HG03025 (cell line): ENCODE measurements around the gene OR10H4.
"Not testable (repeated sequence)": the region's sequence is repeated elsewhere in the genome, so short reads cannot be mapped to it uniquely, and the experiment has no call there.

Source experiments
- ATAC-seq: cut with Tn5 transposase; IDR thresholded peaks from one replicate; pipeline ENCODE4 v1.9.1; 2021; ENCODE audit warnings: mild to moderate bottlenecking, moderate library complexity; ENCODE audit not compliant: unreplicated experiment, low FRiP score

OR10H4 gene

GRCh38 chr19:15936950-15937349 is 11.9 kb upstream of the OR10H4 start:
- no peak for ATAC-seq

DNA sequence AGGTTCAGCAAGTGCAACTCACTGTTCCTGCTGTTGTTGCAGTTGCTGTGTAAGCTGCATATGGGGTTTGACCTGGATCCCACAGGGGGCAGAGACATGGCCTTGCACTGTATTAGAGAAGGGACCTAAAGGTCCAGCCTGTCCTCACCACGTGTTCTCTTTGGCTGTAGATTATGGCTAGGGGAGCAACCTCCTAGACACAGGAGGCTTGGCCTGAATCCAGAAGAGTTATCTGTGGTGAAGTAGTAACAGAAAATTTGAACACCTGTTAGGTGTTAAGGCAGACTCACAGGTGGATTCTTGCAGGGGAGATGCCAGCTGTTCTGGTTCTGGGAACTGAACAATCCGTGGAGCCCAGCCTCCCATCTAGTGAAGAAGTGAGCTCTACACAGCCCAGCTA is 11.0 kb upstream of the OR10H4 start:
- ATAC-seq: no peak

DNA sequence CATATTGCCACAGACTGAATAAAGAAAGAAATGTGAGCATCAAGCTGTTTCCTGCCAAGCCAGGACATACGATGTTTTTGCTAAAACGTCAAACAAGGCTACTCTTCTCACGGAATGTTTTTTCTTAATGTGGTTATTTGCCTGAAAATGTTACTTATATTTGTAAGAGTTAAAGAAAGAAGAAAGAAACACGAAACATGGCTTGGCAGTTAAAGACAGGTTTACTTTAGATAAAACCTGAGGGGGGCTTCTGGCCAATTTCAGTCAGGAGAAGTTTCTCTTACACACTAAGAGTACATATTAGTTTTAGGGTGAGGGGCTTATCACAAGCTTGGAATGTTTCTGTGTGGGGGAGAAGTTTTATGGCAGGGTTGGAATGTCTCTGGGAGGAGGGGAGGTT is 4.4 kb upstream of the OR10H4 start:
- ATAC-seq: no peak

DNA sequence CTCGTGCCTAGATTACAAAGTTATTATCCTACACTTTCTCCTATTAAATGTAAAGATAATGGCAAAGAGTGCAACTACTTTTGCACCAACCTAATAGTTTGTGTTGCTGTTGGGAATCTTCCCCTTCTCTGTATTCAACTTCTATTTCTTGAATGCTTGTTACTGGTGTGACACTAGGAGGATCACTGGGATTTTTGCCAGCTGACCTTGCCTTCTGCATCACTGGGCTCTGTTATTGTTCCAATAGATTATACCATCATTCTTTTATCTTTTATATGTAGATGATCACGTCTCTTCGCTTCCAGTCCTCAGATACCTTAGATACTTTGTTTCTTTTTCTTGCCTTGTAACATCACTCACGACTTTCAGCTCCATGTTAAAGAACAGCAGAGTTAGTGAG is 3.5 kb upstream of the OR10H4 start:
- no peak for ATAC-seq

DNA sequence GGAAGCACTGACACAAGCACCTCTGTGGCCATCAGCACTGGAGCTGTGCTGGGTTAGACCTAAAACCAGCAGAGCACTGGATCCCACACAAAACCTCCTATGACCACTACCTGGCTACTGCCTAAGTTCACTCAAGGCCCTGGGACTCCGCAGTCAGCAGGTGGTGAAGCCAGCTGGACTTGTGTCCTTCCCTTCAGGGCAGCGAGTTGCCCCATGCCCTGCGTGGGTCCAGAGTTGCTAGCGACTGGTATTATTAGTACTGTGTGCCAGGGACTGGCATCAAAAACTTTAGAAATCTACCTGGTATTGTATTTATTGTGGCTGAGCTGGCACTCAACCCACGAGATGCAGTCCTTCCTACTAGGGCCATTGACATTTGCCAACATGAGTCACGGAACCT is 6.0 kb downstream of the OR10H4 start:
- ATAC-seq: no peak

GRCh38 chr19:15962319-15962718 is 13.5 kb downstream of the OR10H4 start:
- ATAC-seq: no peak

DNA sequence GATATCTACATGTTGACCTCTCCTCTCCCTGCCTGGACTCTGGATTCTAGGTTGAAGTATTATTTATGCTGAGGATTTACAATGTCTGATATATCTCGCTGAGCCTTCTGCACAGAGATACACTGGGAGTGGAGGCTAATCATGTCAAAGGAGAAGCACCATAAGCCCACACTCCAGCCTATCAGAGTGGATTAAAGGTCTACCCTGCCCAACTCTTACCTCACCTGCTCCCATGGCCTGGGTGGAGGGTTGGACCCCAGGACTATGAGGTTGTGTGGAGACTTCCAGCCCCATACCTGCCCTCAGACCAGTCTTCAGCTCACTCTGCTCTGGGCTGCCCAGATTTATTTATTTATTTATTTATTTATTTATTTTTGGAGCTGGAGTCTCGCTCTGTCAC is 15.4 kb downstream of the OR10H4 start:
- ATAC-seq: no peak

DNA sequence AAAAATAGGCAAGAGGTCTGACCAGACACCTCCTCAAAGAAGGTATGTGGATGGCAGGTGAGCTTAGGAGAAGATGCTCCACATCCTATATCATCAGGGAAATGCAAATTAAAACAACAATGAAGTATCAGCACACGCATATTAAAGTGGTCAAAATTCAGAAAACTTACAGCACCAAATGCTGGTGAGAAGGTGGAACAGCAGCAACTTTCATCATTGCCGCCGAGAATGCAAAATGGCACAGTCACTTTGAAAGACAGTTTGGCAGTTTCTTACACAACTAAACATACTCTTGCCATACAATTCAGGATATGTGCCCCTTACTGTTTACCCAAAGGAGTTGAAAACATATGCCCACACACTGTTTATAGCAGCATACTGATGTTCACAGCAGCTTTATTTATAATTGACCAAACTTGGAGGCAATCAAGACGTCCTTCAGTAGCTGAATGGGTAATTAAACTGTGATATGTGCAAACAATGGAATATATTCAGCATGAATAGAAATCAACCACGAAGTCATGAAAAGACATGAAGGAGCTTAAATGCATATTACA is 22.5 kb downstream of the OR10H4 start:
- no peak for ATAC-seq

GRCh38 chr19:15972043-15972442 is 23.2 kb downstream of the OR10H4 start:
- not testable (repeated sequence) for ATAC-seq

DNA sequence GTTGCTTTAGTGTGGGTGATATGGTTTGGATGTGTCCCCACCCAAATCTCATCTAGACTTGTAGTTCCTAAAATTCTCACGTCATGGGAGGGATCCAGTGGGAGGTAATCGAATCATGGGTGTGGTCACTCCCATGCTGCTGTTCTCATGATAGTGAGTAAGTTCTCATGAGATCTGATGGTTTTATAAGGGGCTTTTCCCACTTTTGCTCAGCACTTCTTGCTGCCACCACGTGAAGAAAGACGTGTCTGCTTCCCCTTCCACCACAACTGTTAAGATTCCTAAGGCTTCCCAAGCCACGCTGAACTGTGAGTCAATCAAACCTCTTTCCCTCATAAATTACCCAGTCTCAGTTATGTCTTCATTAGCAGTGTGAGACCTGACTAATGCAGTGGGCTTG is 26.0 kb downstream of the OR10H4 start:
- ATAC-seq: no peak

- no peak for ATAC-seq
These were observed 28.3 kb downstream of the OR10H4 start for GRCh38 chr19:15976836-15977689.

DNA sequence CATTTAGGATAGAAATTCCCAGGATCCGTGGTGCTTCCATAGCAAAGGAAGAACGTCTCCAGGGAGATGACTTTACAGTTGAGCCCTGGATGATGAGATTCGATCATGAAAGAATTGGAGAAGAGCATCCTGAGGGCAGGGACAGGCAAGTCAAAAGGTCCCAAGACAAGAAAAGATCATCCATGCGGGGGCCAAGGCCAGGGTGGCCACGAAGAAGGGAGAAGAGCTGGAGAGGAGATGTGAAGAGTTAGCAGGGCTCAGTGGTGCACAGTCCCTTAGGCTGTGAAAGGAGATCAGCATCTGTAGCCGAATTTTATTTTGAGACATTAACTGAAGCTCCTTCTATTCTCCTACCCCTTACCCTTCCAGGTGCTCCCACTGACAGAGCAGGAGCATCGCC is 28.9 kb downstream of the OR10H4 start:
- no peak for ATAC-seq

DNA sequence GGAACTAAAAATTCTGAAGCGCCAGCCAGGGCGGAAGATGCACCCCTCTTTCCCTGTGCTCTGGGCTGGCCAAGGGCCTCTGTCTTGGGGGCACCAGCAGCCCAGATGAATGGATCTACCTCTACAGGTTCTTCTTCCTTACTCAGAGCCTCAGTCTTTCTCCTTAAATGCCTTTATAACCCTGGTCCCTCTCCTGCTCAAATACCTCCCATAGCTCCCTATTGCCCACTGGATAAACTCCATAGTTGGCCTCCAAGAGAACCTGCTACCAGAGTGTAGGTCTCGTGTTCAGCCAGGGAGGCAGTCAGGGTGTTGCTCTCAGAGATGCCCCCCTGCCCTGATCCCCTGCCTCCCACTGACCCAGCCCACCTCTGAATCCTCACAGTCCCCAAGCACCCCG is 30.5 kb downstream of the OR10H4 start:
- no peak for ATAC-seq

DNA sequence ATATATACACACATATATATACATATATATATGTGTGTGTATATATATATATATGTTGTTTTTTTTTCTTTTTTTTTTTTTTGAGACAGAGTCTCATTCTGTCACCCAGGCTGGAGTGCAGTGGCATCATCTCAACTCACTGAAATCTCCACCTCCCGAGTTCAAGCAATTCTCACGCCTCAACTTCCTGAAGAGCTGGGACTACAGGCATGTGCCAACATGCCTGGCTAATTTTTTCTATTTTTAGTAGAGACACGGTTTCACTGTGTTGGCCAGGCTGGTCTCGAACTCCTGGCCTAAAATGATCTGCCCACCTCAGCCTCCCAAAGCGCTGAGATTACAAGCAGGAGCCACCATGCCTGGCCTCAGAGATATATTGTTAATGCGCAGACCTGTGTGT is 37.0 kb downstream of the OR10H4 start:
- ATAC-seq: not testable (repeated sequence)

DNA sequence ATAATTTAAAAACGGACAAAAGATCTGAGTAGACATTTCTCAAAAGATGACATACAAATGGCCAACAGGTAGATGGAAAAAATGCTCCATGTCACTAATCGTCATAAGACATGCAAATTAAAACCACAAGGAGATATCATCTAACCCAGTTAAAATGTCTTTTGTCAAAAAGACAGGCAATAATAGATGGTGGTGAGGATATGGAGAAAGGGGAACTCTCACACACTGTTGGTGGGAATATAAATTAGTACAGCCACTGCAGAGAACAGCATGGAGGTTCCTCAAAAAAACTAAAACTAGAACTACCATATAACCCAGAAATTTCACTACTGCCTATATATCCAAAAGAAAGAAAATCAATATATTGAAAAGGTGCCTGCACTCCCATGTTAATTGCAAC is 37.9 kb downstream of the OR10H4 start:
- ATAC-seq: no peak

GRCh38 chr19:15989889-15990288 is 41.1 kb downstream of the OR10H4 start:
- ATAC-seq: no peak

- no peak for ATAC-seq
These were observed 42.8 kb downstream of the OR10H4 start for GRCh38 chr19:15991602-15992001.

- ATAC-seq: no peak
These were observed 43.2 kb downstream of the OR10H4 start for GRCh38 chr19:15992014-15992413.

DNA sequence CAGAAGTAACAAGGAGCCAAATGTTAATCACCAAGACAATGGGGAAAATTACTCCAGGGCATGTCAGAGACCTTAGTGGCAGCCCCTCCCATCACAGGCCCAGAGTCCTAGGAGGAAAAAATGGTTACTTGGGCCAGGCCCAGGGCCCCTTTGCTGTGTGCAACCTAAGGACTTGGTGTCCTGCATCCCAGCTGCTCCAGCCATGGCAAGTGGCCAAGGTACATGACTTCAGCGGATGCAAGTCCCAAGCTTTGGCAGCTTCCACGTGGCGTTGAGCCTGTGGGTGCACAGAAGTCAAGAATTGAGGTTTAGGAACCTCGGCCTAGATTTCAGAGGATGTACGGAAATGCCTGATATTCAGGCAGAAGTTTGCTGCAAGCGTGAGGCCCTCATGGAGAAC is 46.7 kb downstream of the OR10H4 start:
- no peak for ATAC-seq

GRCh38 chr19:15998166-15998565 is 49.4 kb downstream of the OR10H4 start:
- no peak for ATAC-seq
